Neural crest cell (in vitro differentiated cells): ENCODE data around the gene NHSL1. TPM values are rescaled to one million over a fixed set of nuclear protein-coding genes. Genes with fewer than 3 reads are reported as not detected.
A peak's percentile ranks its signal among the peaks of the same experiment; 100 is the strongest.

ENCODE experiments used
- DNase-seq: peaks from one replicate; pipeline ENCODE4 v3.0.0; 2021; ENCODE audit warnings: low read depth, mixed read lengths, low spot score
- H3K27ac Mint-ChIP-seq: one replicate; pipeline ENCODE4 v1.8.0; 2021; ENCODE audit warnings: mild to moderate bottlenecking, mixed read lengths; ENCODE audit not compliant: unreplicated experiment
- H3K27me3 Mint-ChIP-seq: 2 replicates; pipeline ENCODE4 v1.8.0; 2021; ENCODE audit warnings: low read depth, mild to moderate bottlenecking, mixed read lengths
- H3K36me3 Mint-ChIP-seq: 2 replicates; pipeline ENCODE4 v1.8.0; 2021; ENCODE audit warnings: low read depth, mild to moderate bottlenecking, mixed read lengths
- H3K4me1 Mint-ChIP-seq: 2 replicates; pipeline ENCODE4 v1.8.0; 2021; ENCODE audit warnings: mixed read lengths
- H3K4me3 Mint-ChIP-seq: one replicate; pipeline ENCODE4 v1.8.0; 2021; ENCODE audit warnings: mild to moderate bottlenecking, mixed read lengths
- H3K9me3 Mint-ChIP-seq: 2 replicates; pipeline ENCODE4 v1.8.0; 2021; ENCODE audit warnings: mixed read lengths
- CTCF ChIP-seq: fragments of 200-600 bp; sonication (generic); conservative IDR thresholded peaks from 2 replicates; pipeline ENCODE4 v1.5.0; 2021; ENCODE audit warnings: antibody characterized with exemption, mild to moderate bottlenecking
- total RNA-seq: library from RNA; stranded (reverse); gene quantifications from 2 replicates; pipeline ENCODE4 v1.2.1, GENCODE V29; 2021

Gene NHSL1
- total RNA-seq, 1 donor from 2014 or later, result 54.7 TPM

- peaks cover 2% of the 10 kb centered on the region for H3K36me3 Mint-ChIP-seq
- H3K4me1 Mint-ChIP-seq, result peaks cover 12% of the 10 kb centered on the region
- H3K27ac Mint-ChIP-seq, result no peak overlapping the region
- no peak for DNase-seq
- H3K4me3 Mint-ChIP-seq, result peak overlapping the region; percentile 85
- H3K9me3 Mint-ChIP-seq, result no peaks in the 10 kb centered on the region
- no peaks in the 10 kb centered on the region for H3K27me3 Mint-ChIP-seq
- TF ChIP-seq CTCF, result no peak
These were observed 97.1 kb downstream of the NHSL1 start for GRCh38 chr6:138401960-138402837.

GRCh38 chr6:138400326-138400725 lies 99.0 kb downstream of the NHSL1 start:
- Mint-ChIP-seq H3K9me3 (no peaks in the 10 kb centered on the region), H3K4me3 (peak overlapping the region; percentile 16), H3K4me1 (peaks cover 5% of the 10 kb centered on the region), H3K27ac (no peak overlapping the region), H3K27me3 (no peaks in the 10 kb centered on the region), H3K36me3 (no peaks in the 10 kb centered on the region)
- no peak for DNase-seq
- no peak for TF ChIP-seq CTCF

GRCh38 chr6:138397128-138398122 lies 101.9 kb downstream of the NHSL1 start:
- Mint-ChIP-seq H3K4me1 (no peaks in the 10 kb centered on the region), H3K36me3 (no peaks in the 10 kb centered on the region), H3K27ac (no peak overlapping the region), H3K9me3 (no peaks in the 10 kb centered on the region), H3K27me3 (no peaks in the 10 kb centered on the region), H3K4me3 (no peak overlapping the region)
- TF ChIP-seq CTCF, result no peak
- no peak for DNase-seq

- Mint-ChIP-seq H3K4me1 (no peaks in the 10 kb centered on the region), H3K36me3 (no peaks in the 10 kb centered on the region)
- DNase-seq, result no peak
These were observed 102.6 kb downstream of the NHSL1 start for GRCh38 chr6:138396709-138397108.

More at GRCh38 chr6:138396709-138397108, 102.6 kb downstream of the NHSL1 start:
- Mint-ChIP-seq H3K27ac (no peak overlapping the region), H3K9me3 (no peaks in the 10 kb centered on the region), H3K4me3 (no peak overlapping the region), H3K27me3 (no peaks in the 10 kb centered on the region)
- TF ChIP-seq CTCF, result no peak
